ENCODE data around the gene PLCB1. TPM values are rescaled to one million over a fixed set of nuclear protein-coding genes. Genes with fewer than 3 reads are reported as not detected.

Gene PLCB1
- total RNA-seq, 4 donors from 2014 or later: 7.2 to 28.1 (median 9.6) TPM

DNA sequence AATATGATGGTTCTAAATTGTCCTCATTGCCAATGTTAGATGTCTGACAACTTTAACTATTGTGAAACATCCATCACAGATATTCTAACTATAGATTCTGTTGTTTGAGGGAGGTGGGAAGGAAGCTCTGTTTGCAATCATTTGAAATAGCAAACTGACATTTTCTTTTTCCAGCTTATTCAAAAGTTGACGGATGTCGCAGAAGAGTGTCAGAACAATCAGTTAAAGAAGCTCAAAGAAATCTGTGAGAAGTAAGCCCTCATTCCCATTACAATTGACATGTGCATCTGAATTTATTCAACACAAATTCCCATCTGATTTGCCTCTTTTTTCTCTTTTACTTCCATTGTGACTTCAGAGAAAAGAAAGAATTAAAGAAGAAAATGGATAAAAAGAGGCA lies 656.2 kb downstream of the PLCB1 start:
- Histone ChIP-seq H3K27me3 (no peaks in the 10 kb centered on the region), H3K4me1 (no peaks in the 10 kb centered on the region), H3K36me3 (no peaks in the 10 kb centered on the region), H3K4me3 (no peak overlapping the region), H3K27ac (peak overlapping the region in 1 of 4 donors; percentile 13), H3K9me3 (no peaks in the 10 kb centered on the region)
- no peak for DNase-seq
- TF ChIP-seq POLR2A (IDR thresholded peaks at IDR 0.05): no peak
- TF ChIP-seq, protein P1, sequence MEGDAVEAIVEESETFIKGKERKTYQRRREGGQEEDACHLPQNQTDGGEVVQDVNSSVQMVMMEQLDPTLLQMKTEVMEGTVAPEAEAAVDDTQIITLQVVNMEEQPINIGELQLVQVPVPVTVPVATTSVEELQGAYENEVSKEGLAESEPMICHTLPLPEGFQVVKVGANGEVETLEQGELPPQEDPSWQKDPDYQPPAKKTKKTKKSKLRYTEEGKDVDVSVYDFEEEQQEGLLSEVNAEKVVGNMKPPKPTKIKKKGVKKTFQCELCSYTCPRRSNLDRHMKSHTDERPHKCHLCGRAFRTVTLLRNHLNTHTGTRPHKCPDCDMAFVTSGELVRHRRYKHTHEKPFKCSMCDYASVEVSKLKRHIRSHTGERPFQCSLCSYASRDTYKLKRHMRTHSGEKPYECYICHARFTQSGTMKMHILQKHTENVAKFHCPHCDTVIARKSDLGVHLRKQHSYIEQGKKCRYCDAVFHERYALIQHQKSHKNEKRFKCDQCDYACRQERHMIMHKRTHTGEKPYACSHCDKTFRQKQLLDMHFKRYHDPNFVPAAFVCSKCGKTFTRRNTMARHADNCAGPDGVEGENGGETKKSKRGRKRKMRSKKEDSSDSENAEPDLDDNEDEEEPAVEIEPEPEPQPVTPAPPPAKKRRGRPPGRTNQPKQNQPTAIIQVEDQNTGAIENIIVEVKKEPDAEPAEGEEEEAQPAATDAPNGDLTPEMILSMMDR (IDR thresholded peaks at IDR 0.05): no peak

DNA sequence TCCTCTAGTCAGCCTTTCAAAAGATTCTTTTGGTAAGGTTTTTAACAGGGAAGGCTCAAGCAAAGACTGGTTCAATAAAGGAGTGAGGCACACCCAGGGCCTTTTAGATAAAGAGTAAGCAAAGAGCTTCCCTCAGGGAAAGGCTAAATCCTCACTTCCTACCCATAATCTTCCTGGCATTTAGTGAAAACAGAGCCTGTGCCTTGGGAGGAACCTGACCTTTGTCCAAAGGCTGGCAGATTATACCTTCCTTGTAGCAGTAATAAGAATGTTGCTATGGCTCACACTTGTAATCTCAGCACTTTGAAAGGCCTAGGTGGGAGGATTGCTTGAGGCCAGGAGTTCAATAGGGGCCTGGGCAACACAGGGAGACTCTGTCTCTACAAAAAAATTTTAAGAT lies 656.8 kb downstream of the PLCB1 start:
- TF ChIP-seq, protein P1 (IDR thresholded peaks at IDR 0.05): no peak
- TF ChIP-seq POLR2A (IDR thresholded peaks at IDR 0.05): no peak
- H3K27me3 ChIP-seq: no peaks in the 10 kb centered on the region
- H3K36me3 ChIP-seq: no peaks in the 10 kb centered on the region
- no peaks in the 10 kb centered on the region for H3K9me3 ChIP-seq
- no peaks in the 10 kb centered on the region for H3K4me1 ChIP-seq
- no peak overlapping the region for H3K4me3 ChIP-seq
- peak in 1 of 3 donors; percentile 47 for DNase-seq
- H3K27ac ChIP-seq: peak overlapping the region in 1 of 4 donors; percentile 13

DNA sequence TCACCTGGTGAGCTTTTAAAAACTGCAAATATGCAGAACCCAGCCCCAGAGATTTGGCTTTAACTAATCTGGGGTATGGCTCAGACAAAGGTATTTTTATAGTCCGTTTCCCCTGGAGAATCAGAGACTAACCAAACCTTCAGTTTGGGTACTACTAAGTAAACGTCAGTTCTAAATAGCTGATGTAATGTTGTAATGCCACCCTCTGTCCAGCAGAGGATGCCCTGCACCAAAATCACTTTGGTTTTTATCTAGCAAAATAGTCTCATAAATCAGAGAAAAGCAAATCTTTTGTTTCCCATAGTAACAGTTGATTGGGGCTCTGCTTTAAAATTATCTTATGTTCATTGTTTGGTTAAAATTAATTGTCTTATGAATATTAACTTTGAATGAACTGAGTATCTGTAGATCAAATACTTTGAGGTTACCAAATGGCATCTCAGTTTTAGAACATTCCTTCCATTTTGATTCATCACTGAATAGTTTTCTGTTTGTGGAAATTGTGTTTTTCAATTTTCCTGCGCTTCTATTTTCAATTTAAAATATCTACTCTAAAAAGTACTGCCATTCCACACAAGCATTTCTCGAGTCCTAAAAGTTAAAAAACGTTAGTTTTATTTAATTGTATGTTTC lies 658.5 kb downstream of the PLCB1 start:
- Histone ChIP-seq H3K4me3 (no peak overlapping the region), H3K27ac (no peak overlapping the region), H3K4me1 (no peaks in the 10 kb centered on the region), H3K9me3 (no peaks in the 10 kb centered on the region), H3K27me3 (no peaks in the 10 kb centered on the region), H3K36me3 (no peaks in the 10 kb centered on the region)
- TF ChIP-seq, protein P1 (IDR thresholded peaks at IDR 0.05): peak in 5 of 6 experiments; percentile 78 to 94 (median 89)
- TF ChIP-seq POLR2A (IDR thresholded peaks at IDR 0.05): no peak
- DNase-seq: peak in 1 of 3 donors; percentile 70

DNA sequence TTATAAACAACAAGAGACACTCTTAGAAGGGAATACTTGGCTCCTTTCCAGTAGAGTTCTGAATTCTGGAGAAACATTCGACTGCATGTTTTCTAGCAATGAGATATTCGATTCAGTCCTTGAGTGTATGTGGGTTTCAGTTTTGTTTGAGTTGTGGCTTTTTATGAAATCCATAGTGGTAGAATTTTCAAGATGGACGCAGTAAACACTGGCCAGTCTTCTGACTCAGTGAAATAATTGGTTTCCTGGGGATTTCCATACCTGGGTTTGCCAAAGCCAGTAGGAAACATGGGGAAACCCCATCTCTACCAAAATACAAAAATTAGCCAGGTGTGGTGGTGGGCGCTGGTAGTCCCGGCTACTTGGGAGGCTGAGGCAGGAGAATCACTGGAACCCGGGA lies 663.3 kb downstream of the PLCB1 start:
- no peaks in the 10 kb centered on the region for H3K4me1 ChIP-seq
- H3K27me3 ChIP-seq: no peaks in the 10 kb centered on the region
- no peaks in the 10 kb centered on the region for H3K36me3 ChIP-seq
- H3K27ac ChIP-seq: no peak overlapping the region
- H3K9me3 ChIP-seq: no peaks in the 10 kb centered on the region
- no peak overlapping the region for H3K4me3 ChIP-seq
- DNase-seq: no peak
- no peak for TF ChIP-seq POLR2A (IDR thresholded peaks at IDR 0.05)
- TF ChIP-seq, protein P1 (IDR thresholded peaks at IDR 0.05): no peak

DNA sequence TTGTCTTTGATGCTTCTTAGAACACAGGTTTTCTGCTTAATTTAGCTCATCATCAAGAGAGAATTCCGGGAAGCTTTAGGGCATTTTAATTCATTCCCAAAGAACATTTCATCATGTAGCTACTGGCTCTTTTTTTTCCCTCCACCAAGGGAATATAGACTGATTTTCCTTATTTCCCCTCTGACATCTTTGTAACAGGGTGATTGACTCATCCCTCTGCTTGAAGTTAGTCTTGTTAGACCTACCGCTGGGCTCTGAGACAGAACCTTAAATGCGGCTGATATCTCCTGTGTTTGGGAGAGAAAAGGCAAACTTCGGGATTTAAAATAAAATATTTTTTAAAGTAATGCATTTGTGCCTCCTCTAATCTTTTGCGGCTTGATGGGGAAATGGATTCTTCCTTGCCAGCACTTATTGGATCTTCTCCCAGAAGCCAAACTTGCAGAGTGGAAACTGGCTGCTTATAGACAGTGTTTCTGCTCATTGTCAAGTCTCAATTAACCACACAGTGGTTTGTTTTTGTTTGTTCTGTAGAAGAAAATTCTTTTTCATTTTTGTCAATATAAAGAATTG lies 664.1 kb downstream of the PLCB1 start:
- no peaks in the 10 kb centered on the region for H3K36me3 ChIP-seq
- H3K9me3 ChIP-seq: no peaks in the 10 kb centered on the region
- H3K27ac ChIP-seq: no peak overlapping the region
- no peak overlapping the region for H3K4me3 ChIP-seq
- TF ChIP-seq POLR2A (IDR thresholded peaks at IDR 0.05): no peak
- TF ChIP-seq, protein P1 (IDR thresholded peaks at IDR 0.05): no peak
- DNase-seq: no peak
- no peaks in the 10 kb centered on the region for H3K27me3 ChIP-seq
- no peaks in the 10 kb centered on the region for H3K4me1 ChIP-seq

Measured in Peyer's patch (tissue), 4 donors.